ENCODE results near the gene FAM240A.
"Not testable (repeated sequence)": the region's sequence is repeated elsewhere in the genome, so short reads cannot be mapped to it uniquely, and the experiment has no call there.

The FAM240A gene

GRCh38 chr3:46612324-46612723 is at the start of gene FAM240A:
TSS of gene FAM240A (plus strand) at chr3:46612525. CDS start at chr3:46612684, 159 bp downstream.
- no peak for DNase-seq (ENCODE audit: low read depth in 2 of 2)

- DNase-seq (ENCODE audit: low read depth in 2 of 2) = no peak
These were observed 47.9 kb upstream of the FAM240A start for GRCh38 chr3:46564190-46565021.

GRCh38 chr3:46565077-46565476 is 47.2 kb upstream of the FAM240A start:
- no peak for DNase-seq (ENCODE audit: low read depth in 2 of 2)

GRCh38 chr3:46565607-46566039 is 46.7 kb upstream of the FAM240A start:
- DNase-seq (ENCODE audit: low read depth in 2 of 2) = no peak

- no peak for DNase-seq (ENCODE audit: low read depth in 2 of 2)
These were observed 46.2 kb upstream of the FAM240A start, which contains the start of gene LRRC2 for GRCh38 chr3:46566040-46566641. TSS of gene LRRC2 (minus strand) at chr3:46566302. CDS start at chr3:46551591, 14,711 bp downstream.

- no peak for DNase-seq (ENCODE audit: low read depth in 2 of 2)
These were observed 40.6 kb upstream of the FAM240A start for GRCh38 chr3:46571684-46572083.

- DNase-seq (ENCODE audit: low read depth in 2 of 2) = no peak
These were observed 38.6 kb upstream of the FAM240A start for GRCh38 chr3:46573701-46574100.

- no peak for DNase-seq (ENCODE audit: low read depth in 2 of 2)
These were observed 38.1 kb upstream of the FAM240A start for GRCh38 chr3:46574243-46574646.

GRCh38 chr3:46574881-46575576 is 37.3 kb upstream of the FAM240A start:
- DNase-seq (ENCODE audit: low read depth in 2 of 2) = no peak

- DNase-seq (ENCODE audit: low read depth in 2 of 2) = no peak
These were observed 36.6 kb upstream of the FAM240A start for GRCh38 chr3:46575577-46576222.

- no peak for DNase-seq (ENCODE audit: low read depth in 2 of 2)
These were observed 35.9 kb upstream of the FAM240A start for GRCh38 chr3:46576386-46576785.

- DNase-seq (ENCODE audit: low read depth in 2 of 2) = no peak
These were observed 35.4 kb upstream of the FAM240A start for GRCh38 chr3:46576879-46577278.

- not testable (repeated sequence) for DNase-seq (ENCODE audit: low read depth in 2 of 2)
These were observed 34.6 kb upstream of the FAM240A start for GRCh38 chr3:46577580-46578249.

- no peak for DNase-seq (ENCODE audit: low read depth in 2 of 2)
These were observed 33.2 kb upstream of the FAM240A start for GRCh38 chr3:46578973-46579755.

- DNase-seq (ENCODE audit: low read depth in 2 of 2) = no peak
These were observed 32.5 kb upstream of the FAM240A start for GRCh38 chr3:46579756-46580286.

GRCh38 chr3:46580675-46581074 is 31.6 kb upstream of the FAM240A start:
- DNase-seq (ENCODE audit: low read depth in 2 of 2) = no peak

- DNase-seq (ENCODE audit: low read depth in 2 of 2) = no peak
These were observed 27.5 kb upstream of the FAM240A start for GRCh38 chr3:46584598-46585467.

GRCh38 chr3:46585799-46586693 is 26.3 kb upstream of the FAM240A start:
- no peak for DNase-seq (ENCODE audit: low read depth in 2 of 2)

All from stimulated activated CD8-positive, alpha-beta memory T cell treated with anti-CD3 and anti-CD28 coated beads, Interleukin-2, amount 100 ng/mL, for 1 hour (primary cell).